ENCODE data around the gene MRO.

The MRO gene

DNA sequence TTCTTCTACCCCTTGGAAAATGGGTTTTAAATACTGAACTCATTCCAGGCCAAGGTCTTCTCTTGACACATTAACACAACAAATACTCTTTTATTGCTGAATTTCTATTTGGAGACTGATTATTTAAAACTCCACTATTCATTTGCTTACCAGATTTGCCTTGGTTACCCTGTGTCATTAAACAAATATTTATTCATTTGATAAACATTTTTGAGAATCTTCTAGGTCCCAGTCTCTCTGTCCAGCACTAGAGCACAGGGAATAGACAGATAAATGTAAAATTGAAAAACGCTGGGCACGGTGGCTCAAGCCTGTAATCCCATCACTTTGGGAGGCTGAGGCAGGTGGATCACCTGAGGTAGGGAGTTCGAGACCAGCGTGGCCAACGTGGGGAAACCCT, 9.8 kb upstream of the MRO start:
- no peak for DNase-seq (ENCODE audit: extremely low spot score)
- TF ChIP-seq, protein P1, sequence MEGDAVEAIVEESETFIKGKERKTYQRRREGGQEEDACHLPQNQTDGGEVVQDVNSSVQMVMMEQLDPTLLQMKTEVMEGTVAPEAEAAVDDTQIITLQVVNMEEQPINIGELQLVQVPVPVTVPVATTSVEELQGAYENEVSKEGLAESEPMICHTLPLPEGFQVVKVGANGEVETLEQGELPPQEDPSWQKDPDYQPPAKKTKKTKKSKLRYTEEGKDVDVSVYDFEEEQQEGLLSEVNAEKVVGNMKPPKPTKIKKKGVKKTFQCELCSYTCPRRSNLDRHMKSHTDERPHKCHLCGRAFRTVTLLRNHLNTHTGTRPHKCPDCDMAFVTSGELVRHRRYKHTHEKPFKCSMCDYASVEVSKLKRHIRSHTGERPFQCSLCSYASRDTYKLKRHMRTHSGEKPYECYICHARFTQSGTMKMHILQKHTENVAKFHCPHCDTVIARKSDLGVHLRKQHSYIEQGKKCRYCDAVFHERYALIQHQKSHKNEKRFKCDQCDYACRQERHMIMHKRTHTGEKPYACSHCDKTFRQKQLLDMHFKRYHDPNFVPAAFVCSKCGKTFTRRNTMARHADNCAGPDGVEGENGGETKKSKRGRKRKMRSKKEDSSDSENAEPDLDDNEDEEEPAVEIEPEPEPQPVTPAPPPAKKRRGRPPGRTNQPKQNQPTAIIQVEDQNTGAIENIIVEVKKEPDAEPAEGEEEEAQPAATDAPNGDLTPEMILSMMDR (IDR thresholded peaks at IDR 0.05; ENCODE audit: control extremely low read depth, extremely low read depth, low read depth, missing control alignments): no peak
- CTCF ChIA-PET: interaction anchor here (2.2 to 8.4 kb wide), 2 partner anchors 10 to 222 kb away, joined by 5 to 56 read pairs; partner anchors contain the start of gene MRO
- POLR2A ChIA-PET: no interaction called here

DNA sequence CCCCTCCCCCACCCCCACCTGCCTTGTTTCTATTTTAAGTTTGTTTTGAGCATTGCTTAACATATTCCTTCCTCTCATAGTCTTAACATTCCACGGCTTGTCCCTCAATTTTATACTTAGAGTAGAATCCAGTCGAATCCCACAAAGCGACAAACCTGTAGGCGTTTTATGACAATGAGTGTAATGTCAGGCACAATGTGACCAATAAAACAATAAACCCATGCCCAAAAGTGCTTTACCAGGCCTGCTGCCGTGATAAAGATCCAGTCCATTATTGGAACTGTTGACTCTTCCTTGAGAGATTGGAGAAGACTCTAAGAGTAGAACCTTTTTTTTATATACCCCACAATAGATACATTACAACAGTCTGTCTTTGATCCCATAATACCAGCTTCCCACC, 6.2 kb upstream of the MRO start:
- DNase-seq (ENCODE audit: extremely low spot score): no peak
- ChIA-PET POLR2A (no interaction called here), CTCF (interaction anchor here (1.3 kb wide), 1 partner anchor 8 kb away, joined by 3 read pairs; no protein-coding TSS in a partner anchor)
- TF ChIP-seq, protein P1 (IDR thresholded peaks at IDR 0.05; ENCODE audit: control extremely low read depth, extremely low read depth, low read depth, missing control alignments): no peak

DNA sequence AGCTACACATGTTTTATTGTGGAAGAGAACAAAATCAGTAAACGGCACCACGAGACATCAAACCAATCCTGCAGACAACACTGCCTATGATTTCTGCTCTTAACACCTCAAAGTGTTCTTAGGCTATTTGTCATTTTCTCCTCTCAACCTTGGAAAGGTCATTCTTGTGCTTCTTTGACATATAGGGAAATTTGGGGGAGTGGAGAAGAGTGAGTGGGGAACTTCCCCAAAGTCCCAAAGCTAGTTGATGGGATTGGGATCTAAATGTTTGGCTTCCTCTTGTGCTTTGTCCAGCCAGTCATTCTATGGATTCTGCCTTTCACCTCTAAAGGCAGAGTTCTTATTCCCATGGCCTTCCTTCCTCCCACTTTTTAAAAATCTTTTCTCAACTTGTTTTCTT, 5.8 kb upstream of the MRO start:
- POLR2A ChIA-PET: no interaction called here
- DNase-seq (ENCODE audit: extremely low spot score): no peak
- TF ChIP-seq, protein P1 (IDR thresholded peaks at IDR 0.05; ENCODE audit: control extremely low read depth, extremely low read depth, low read depth, missing control alignments): no peak
- CTCF ChIA-PET: interaction anchor here (1.0 to 1.3 kb wide), 2 partner anchors 9 to 16 kb away, joined by 3 to 4 read pairs; no protein-coding TSS in a partner anchor

DNA sequence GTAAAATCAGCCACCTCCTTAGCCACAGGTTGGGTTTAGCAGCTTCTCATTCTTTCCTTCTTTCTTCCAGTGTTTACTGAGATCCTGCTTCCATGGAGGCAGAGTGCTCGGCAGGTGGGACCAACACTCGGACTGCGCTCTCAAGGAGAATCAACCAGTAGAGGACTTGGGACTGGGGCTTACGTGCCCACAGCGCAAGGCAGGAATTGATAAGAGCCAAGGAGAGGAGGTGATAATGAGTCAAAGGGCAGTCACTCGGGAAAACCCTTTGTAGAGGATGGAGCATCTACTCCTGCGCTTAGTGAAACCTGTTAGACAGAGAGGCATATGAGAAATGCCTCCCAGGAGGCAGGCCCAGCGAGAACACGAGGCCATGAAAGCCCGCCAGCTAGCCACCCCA, 2.9 kb upstream of the MRO start:
- POLR2A ChIA-PET: no interaction called here
- TF ChIP-seq, protein P1 (IDR thresholded peaks at IDR 0.05; ENCODE audit: control extremely low read depth, extremely low read depth, low read depth, missing control alignments): no peak
- DNase-seq (ENCODE audit: extremely low spot score): no peak
- CTCF ChIA-PET: interaction anchor here (3.1 kb wide), 1 partner anchor 41 kb away, joined by 18 read pairs; no protein-coding TSS in a partner anchor

DNA sequence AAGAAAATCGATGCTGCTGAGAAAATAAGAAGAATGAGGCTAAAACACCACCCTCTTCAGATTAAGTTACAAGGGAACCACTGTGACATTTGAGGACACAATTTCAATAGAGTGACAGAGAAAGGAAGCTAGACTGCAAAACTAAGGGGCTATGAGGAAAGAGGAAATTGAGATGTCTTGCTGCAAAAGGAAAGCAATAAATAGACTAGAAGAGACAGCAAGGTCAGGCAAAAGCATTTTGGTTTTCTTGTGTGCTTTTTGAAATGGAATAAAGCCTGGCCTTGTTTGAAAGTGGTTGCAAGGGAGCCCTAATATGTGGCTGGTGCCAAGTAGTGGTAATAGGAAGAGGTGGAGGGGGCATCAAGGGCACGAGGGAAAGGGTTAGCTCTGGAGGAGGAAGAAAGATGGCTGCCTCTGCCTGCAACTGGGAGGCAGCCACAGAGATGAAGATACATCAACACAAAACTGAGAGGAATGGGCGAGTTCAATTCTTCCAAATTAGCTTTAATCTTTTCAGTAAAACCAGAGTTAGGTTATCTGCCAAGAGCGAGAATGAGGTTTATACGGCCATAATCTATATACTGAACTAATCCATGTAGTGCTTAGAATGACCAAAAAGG, 1.2 kb upstream of the MRO start:
- ChIA-PET CTCF (interaction anchor here (0.7 to 4.3 kb wide), 18 partner anchors 11 to 509 kb away, joined by 3 to 56 read pairs (median 4); partner anchors contain the start of genes ME2, MEX3C and SMAD4), POLR2A (no interaction called here)
- no peak for DNase-seq (ENCODE audit: extremely low spot score)
- TF ChIP-seq, protein P1 (IDR thresholded peaks at IDR 0.05; ENCODE audit: control extremely low read depth, extremely low read depth, low read depth, missing control alignments): no peak

DNA sequence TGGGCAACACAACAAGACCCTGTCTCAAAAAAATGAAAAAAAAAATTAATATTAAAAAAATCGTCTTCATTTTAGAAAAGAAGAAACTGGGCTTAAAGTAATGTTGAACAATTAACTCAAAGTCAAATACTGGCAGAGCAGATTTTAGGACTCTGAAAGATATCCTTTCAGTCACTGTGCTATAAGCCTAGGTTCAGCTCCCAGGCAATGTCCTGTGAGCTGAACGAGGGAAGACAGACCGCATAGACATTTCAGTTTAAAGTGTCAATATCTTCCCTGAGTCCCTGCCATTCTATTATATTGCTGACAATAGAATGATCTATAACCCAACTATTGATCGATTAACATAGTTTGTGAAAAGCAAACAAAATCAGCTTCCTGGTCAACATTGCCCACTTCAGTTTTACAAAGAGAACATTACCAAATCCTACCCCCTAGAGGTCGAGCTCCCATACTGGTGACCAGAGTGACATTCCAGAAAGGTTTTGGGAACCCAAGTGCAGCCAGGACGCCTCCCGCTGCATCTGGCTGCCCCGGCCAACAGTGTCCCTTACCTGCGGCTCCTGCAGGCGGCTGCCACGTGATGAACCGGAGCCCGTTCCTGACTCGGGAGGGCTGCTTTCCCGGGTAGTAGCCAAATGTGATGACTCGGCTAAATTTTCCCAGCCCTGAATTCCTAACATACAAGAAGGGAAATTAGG, 639 bp downstream of the MRO start:
- CTCF ChIA-PET: interaction anchor here (0.7 to 4.3 kb wide), 10 partner anchors 10 to 238 kb away, joined by 3 to 56 read pairs (median 3); no protein-coding TSS in a partner anchor
- no peak for DNase-seq (ENCODE audit: extremely low spot score)
- POLR2A ChIA-PET: no interaction called here
- TF ChIP-seq, protein P1 (IDR thresholded peaks at IDR 0.05; ENCODE audit: control extremely low read depth, extremely low read depth, low read depth, missing control alignments): no peak
